CD4-positive, alpha-beta T cell (primary cell): ENCODE results near the gene GRM8. TPM values are rescaled to one million over a fixed set of nuclear protein-coding genes. Genes with fewer than 3 reads are reported as not detected.
"Not testable (repeated sequence)": the region's sequence is repeated elsewhere in the genome, so short reads cannot be mapped to it uniquely, and the experiment has no call there.

Experiments
- ATAC-seq: fragments of 200-7000 bp; cut with Tn5 transposase; one replicate; pipeline ENCODE4 v1.10.0; 2022; ENCODE audit warnings: mild to moderate bottlenecking; ENCODE audit not compliant: poor library complexity
- CTCF ChIA-PET: fragments of 350-600 bp; sonication (Branson Sonifier 250); formaldehyde crosslinking; loops from one replicate; lab custom pipeline; 2021; ENCODE audit warnings: antibody characterized with exemption, inconsistent platforms; lab: Charles Lee
- POLR2A ChIA-PET: fragments of 350-600 bp; sonication (Branson Sonifier 250); formaldehyde crosslinking; loops from one replicate; lab custom pipeline; 2021; ENCODE audit warnings: antibody characterized with exemption, inconsistent platforms; lab: Charles Lee
- DNase-seq, 14 experiments: peaks; one replicate each; pipeline ENCODE4 v3.0.0-alpha.2; 2013 to 2020; ENCODE audit warnings: mixed read lengths in 2 of 14
- H3K27ac ChIP-seq, 2 donors: one replicate each; pipeline versions ENCODE4 v1.5.1 to v1.7.0; 2013; ENCODE audit warnings: low read length in 2 of 2, low read depth in 1 of 2, mild to moderate bottlenecking in 1 of 2
- H3K27me3 ChIP-seq, 2 experiments: 1 replicate in 1 of 2; 2 replicates in 1 of 2; pipeline versions ENCODE4 v1.6.1 to v1.7.0; 2013; ENCODE audit warnings: low read length in 2 of 2, control low read depth in 1 of 2, mild to moderate bottlenecking in 1 of 2, moderate library complexity in 1 of 2; ENCODE audit not compliant: insufficient read depth in 2 of 2, control insufficient read depth in 1 of 2
- H3K36me3 ChIP-seq: one replicate; pipeline ENCODE4 v1.6.1; 2013; ENCODE audit warnings: low read length, control low read depth; ENCODE audit not compliant: insufficient read depth
- H3K4me1 ChIP-seq: one replicate; pipeline ENCODE4 v1.6.1; 2013; ENCODE audit warnings: low read length, control low read depth; ENCODE audit not compliant: insufficient read depth
- H3K4me3 ChIP-seq: one replicate; pipeline ENCODE4 v1.5.1; 2013; ENCODE audit warnings: mild to moderate bottlenecking, low read length, moderate library complexity
- H3K9me3 ChIP-seq, 2 experiments: 1 replicate in 1 of 2; 2 replicates in 1 of 2; pipeline versions ENCODE4 v1.6.1 to v1.7.0; 2013; ENCODE audit warnings: low read length in 2 of 2, mild to moderate bottlenecking in 2 of 2, control low read depth in 1 of 2, moderate library complexity in 1 of 2; ENCODE audit not compliant: control insufficient read depth in 1 of 2, insufficient read depth in 1 of 2
- H3K27ac Mint-ChIP-seq: one replicate; pipeline ENCODE4 v1.8.0; 2020; ENCODE audit warnings: mixed read lengths
- H3K27me3 Mint-ChIP-seq: one replicate; pipeline ENCODE4 v1.8.0; 2021; ENCODE audit warnings: mixed read lengths
- H3K36me3 Mint-ChIP-seq: one replicate; pipeline ENCODE4 v1.8.0; 2021; ENCODE audit warnings: low read depth, mixed read lengths
- H3K4me1 Mint-ChIP-seq: one replicate; pipeline ENCODE4 v1.8.0; 2021; ENCODE audit warnings: low read depth, mixed read lengths
- H3K4me3 Mint-ChIP-seq: one replicate; pipeline ENCODE4 v1.8.0; 2020; ENCODE audit warnings: mild to moderate bottlenecking, mixed read lengths
- H3K9me3 Mint-ChIP-seq: one replicate; pipeline ENCODE4 v1.8.0; 2020; ENCODE audit warnings: mixed read lengths
- intact Hi-C, 2 experiments: fragments of 100-400 bp; cut with DNase I in 1 of 2; cut with micrococcal nuclease in 1 of 2; formaldehyde crosslinking; loops; one replicate each; pipeline versions ENCODE4 v1.15.1 to v1.9.0; 2023 to 2025; cut with DNase I, micrococcal nuclease
- total RNA-seq, 174 experiments: library from RNA in 2 of 174; stranded (reverse) in 2 of 174; gene quantifications; one replicate each; pipeline ENCODE4 v1.2.3 and lab custom pipeline; 2021 to 2026
- TF ChIP-seq, protein P1 (sequence below): fragments of 200-600 bp; IDR thresholded peaks from one replicate; pipeline ENCODE4 v1.8.0; 2022; ENCODE audit warnings: antibody characterized with exemption, mild to moderate bottlenecking

GRM8 gene
- total RNA-seq, 2 experiments from 2014 or later: not detected

DNA sequence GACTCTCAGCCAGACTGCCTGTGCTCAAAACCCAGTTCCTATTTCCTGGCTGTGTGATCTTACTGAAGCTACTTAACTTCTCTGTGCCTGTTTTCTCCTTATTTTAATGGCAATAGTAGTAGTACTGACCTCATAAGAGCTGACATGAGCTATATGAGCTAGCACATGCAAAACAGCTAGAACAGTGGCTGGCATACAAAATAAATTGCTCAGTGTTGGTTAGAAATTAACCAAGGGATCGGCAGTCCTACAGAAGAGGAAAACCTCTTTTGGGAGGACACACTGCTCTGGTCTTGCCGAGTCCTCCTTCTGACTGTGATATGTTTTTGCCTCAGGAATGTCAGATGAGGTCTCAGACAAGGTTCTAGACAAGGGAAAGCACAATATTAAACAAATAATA, 322.6 kb downstream of the GRM8 start:
- intact Hi-C loops: no loop called here
- Histone ChIP-seq H3K27me3 (no peaks in the 10 kb centered on the region), H3K4me3 (no peak overlapping the region), H3K27ac (no peak overlapping the region), H3K4me1 (no peaks in the 10 kb centered on the region), H3K36me3 (no peaks in the 10 kb centered on the region), H3K9me3 (no peaks in the 10 kb centered on the region)
- no peaks in the 10 kb centered on the region for H3K36me3 Mint-ChIP-seq
- DNase-seq (no peak), ATAC-seq (no peak)
- H3K27ac Mint-ChIP-seq: no peak overlapping the region
- H3K9me3 Mint-ChIP-seq: peaks cover 3% of the 10 kb centered on the region
- TF ChIP-seq, protein P1, sequence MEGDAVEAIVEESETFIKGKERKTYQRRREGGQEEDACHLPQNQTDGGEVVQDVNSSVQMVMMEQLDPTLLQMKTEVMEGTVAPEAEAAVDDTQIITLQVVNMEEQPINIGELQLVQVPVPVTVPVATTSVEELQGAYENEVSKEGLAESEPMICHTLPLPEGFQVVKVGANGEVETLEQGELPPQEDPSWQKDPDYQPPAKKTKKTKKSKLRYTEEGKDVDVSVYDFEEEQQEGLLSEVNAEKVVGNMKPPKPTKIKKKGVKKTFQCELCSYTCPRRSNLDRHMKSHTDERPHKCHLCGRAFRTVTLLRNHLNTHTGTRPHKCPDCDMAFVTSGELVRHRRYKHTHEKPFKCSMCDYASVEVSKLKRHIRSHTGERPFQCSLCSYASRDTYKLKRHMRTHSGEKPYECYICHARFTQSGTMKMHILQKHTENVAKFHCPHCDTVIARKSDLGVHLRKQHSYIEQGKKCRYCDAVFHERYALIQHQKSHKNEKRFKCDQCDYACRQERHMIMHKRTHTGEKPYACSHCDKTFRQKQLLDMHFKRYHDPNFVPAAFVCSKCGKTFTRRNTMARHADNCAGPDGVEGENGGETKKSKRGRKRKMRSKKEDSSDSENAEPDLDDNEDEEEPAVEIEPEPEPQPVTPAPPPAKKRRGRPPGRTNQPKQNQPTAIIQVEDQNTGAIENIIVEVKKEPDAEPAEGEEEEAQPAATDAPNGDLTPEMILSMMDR: no peak
- ChIA-PET POLR2A (no interaction called here), CTCF (no interaction called here)
- peaks cover 14% of the 10 kb centered on the region for H3K27me3 Mint-ChIP-seq
- H3K4me3 Mint-ChIP-seq: no peak overlapping the region
- no peaks in the 10 kb centered on the region for H3K4me1 Mint-ChIP-seq

DNA sequence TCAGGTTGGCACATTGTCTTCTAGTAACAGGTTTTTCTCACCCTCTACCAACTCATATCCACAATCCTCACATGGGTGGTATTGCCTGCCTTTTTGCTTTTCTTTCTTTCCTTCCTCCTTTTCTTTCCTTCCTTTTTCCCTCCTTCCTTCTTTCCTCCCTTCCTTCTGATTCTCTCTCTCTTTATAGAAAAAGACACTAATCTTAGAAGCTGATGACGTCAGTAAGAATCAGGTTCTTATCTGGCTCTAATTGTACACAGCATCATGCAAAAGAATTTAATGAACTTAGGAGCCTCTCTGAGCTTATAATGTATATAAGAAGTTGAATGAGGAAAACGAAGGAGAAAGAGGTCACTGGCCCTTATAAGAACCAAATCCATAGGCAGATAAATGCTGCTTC, 328.3 kb downstream of the GRM8 start:
- intact Hi-C loops: no loop called here
- ChIA-PET POLR2A (no interaction called here), CTCF (no interaction called here)
- TF ChIP-seq, protein P1: no peak
- Histone ChIP-seq H3K9me3 (no peaks in the 10 kb centered on the region), H3K27me3 (no peaks in the 10 kb centered on the region), H3K36me3 (no peaks in the 10 kb centered on the region), H3K4me3 (no peak overlapping the region), H3K4me1 (no peaks in the 10 kb centered on the region), H3K27ac (no peak overlapping the region)
- DNase-seq (no peak), ATAC-seq (no peak)
- Mint-ChIP-seq H3K36me3 (no peaks in the 10 kb centered on the region), H3K4me3 (no peak overlapping the region), H3K4me1 (no peaks in the 10 kb centered on the region), H3K27ac (no peak overlapping the region), H3K27me3 (peaks cover 9% of the 10 kb centered on the region), H3K9me3 (peaks cover 3% of the 10 kb centered on the region)

DNA sequence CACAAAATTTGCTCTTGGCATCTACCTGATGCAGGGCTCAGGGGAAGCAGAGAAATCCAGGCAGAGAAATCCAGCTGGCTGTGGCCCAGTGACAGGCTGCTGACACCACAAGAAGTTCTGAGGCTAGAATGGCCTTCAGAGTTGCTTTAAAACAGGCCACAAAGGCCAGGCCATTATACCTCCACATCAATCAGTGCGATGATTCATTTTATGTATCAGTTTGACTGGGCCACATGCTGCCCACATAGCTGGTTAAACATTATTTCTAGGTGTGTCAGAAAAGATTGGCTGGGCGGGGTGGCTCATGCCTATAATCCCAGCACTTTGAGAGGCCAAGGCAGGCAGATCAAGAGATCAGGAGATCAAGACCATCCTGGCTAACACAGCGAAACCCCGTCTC, 341.1 kb downstream of the GRM8 start:
- H3K27me3 Mint-ChIP-seq, H3K27me3 ChIP-seq, POLR2A ChIA-PET, H3K4me3 Mint-ChIP-seq, H3K4me1 Mint-ChIP-seq, H3K36me3 Mint-ChIP-seq, ATAC-seq, intact Hi-C loops, H3K9me3 Mint-ChIP-seq, H3K36me3 ChIP-seq, H3K9me3 ChIP-seq, DNase-seq, H3K27ac ChIP-seq, CTCF ChIA-PET, H3K27ac Mint-ChIP-seq, H3K4me1 ChIP-seq, H3K4me3 ChIP-seq: not testable (repeated sequence)

DNA sequence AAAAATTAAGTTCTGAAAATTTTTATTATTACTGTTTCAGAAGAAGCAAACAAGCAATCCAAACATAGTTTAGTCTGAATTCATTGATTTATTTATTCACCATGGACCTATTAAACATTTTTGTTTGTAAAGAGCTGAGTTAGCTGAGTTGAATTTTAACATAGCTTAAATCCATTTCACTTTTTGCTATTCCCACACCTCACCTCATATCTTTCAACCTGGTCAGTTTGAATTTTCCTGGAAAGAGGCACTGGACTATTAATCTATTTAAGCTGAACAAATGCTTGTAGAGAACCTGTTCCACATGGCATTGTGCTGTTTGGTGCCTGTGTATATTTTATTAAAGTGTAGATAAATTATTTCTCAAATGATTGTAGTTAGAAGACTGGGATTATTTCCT, 344.2 kb downstream of the GRM8 start:
- H3K36me3 Mint-ChIP-seq, H3K9me3 ChIP-seq, POLR2A ChIA-PET, H3K4me3 ChIP-seq, ATAC-seq, CTCF ChIA-PET, H3K27me3 ChIP-seq, H3K27ac ChIP-seq, H3K4me3 Mint-ChIP-seq, H3K4me1 Mint-ChIP-seq, DNase-seq, H3K4me1 ChIP-seq, H3K36me3 ChIP-seq, H3K9me3 Mint-ChIP-seq, H3K27ac Mint-ChIP-seq, intact Hi-C loops: not testable (repeated sequence)
- H3K27me3 Mint-ChIP-seq: peaks cover 20% of the 10 kb centered on the region

DNA sequence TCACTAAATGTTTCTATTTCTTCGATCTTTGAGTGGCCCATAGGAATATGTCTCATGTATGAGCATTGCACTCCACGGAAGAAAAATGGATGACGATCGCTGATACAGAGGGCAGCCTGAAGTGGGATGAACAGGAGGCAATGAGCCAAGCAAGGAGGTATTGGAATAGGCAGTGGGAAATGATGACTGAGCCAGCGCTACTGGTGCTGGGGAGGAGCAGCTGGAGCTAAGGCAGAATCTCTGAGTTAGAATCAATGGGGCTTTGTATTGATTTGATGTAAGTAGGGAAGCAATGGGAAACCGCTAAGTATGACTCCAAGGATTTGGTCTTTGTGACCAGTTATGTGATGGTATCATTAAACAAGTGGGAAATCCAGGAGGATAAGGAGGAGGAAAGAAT, 345.1 kb downstream of the GRM8 start:
- H3K9me3 ChIP-seq, CTCF ChIA-PET, H3K27ac ChIP-seq, ATAC-seq, H3K4me1 Mint-ChIP-seq, H3K36me3 ChIP-seq, H3K27ac Mint-ChIP-seq, H3K27me3 ChIP-seq, H3K4me3 Mint-ChIP-seq, H3K9me3 Mint-ChIP-seq, H3K4me1 ChIP-seq, intact Hi-C loops, DNase-seq, POLR2A ChIA-PET, H3K4me3 ChIP-seq, H3K36me3 Mint-ChIP-seq: not testable (repeated sequence)
- H3K27me3 Mint-ChIP-seq: peaks cover 27% of the 10 kb centered on the region

DNA sequence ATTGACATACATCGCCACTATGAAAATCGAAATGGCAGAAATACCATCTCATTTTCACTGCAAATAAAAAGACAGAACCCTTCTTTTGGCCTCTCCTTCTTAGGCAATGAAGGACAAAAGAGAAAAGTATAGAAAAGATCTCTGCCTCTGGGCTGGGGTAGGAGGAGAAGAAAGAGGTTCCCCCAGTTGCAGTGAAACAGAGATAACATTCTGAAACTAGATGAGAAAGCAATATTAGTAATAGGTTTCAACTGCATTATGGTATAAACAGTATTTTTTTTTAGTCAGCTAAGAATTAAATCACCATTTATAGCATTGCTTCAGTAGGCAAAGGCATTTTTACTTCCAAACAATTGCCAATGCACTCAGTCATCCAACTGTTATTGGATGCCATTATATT, 347.5 kb downstream of the GRM8 start:
- H3K27ac Mint-ChIP-seq, H3K27ac ChIP-seq, intact Hi-C loops, H3K27me3 ChIP-seq, H3K4me1 Mint-ChIP-seq, ATAC-seq, H3K36me3 Mint-ChIP-seq, H3K9me3 ChIP-seq, DNase-seq, H3K36me3 ChIP-seq, POLR2A ChIA-PET, H3K4me1 ChIP-seq, H3K4me3 ChIP-seq, H3K9me3 Mint-ChIP-seq, CTCF ChIA-PET, H3K4me3 Mint-ChIP-seq: not testable (repeated sequence)
- peaks cover 34% of the 10 kb centered on the region for H3K27me3 Mint-ChIP-seq
